ENCODE measurements around the gene SH3RF1. TPM values are rescaled to one million over a fixed set of nuclear protein-coding genes. Genes with fewer than 3 reads are reported as not detected.

Gene SH3RF1
- total RNA-seq, 1 donor from 2014 or later = 17.1 TPM

GRCh38 chr4:169229571-169230028, 41.2 kb downstream of the SH3RF1 start:
- no peak for TF ChIP-seq EZH2phosphoT487 (IDR thresholded peaks at IDR 0.05)
- TF ChIP-seq, protein P1, sequence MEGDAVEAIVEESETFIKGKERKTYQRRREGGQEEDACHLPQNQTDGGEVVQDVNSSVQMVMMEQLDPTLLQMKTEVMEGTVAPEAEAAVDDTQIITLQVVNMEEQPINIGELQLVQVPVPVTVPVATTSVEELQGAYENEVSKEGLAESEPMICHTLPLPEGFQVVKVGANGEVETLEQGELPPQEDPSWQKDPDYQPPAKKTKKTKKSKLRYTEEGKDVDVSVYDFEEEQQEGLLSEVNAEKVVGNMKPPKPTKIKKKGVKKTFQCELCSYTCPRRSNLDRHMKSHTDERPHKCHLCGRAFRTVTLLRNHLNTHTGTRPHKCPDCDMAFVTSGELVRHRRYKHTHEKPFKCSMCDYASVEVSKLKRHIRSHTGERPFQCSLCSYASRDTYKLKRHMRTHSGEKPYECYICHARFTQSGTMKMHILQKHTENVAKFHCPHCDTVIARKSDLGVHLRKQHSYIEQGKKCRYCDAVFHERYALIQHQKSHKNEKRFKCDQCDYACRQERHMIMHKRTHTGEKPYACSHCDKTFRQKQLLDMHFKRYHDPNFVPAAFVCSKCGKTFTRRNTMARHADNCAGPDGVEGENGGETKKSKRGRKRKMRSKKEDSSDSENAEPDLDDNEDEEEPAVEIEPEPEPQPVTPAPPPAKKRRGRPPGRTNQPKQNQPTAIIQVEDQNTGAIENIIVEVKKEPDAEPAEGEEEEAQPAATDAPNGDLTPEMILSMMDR (IDR thresholded peaks at IDR 0.05) = no peak
- no peak for TF ChIP-seq EZH2 (IDR thresholded peaks at IDR 0.05)
- Histone ChIP-seq H3K4me2 (no peak overlapping the region), H3K9me3 (ENCODE audit: low read depth) (no peaks in the 10 kb centered on the region), H3K36me3 (no peaks in the 10 kb centered on the region), H3K9ac (no peak overlapping the region), H3K27ac (no peak overlapping the region), H3K4me3 (no peak overlapping the region), H2AFZ (replicated peaks) (no peak overlapping the region), H3K27me3 (no peaks in the 10 kb centered on the region), H3F3A (ENCODE audit: low read depth) (no peaks in the 10 kb centered on the region), H4K20me1 (ENCODE audit: low read depth) (peaks cover 19% of the 10 kb centered on the region), H3K4me1 (peaks cover 10% of the 10 kb centered on the region), H3K79me2 (ENCODE audit: low read depth) (peaks cover 45% of the 10 kb centered on the region)
- H3K27ac Mint-ChIP-seq = no peak overlapping the region
- peaks cover 2% of the 10 kb centered on the region for H3K27me3 Mint-ChIP-seq (ENCODE audit: insufficient read depth, low read depth)
- peaks cover 2% of the 10 kb centered on the region for H3K9me3 Mint-ChIP-seq
- H3K36me3 Mint-ChIP-seq = peaks cover 1% of the 10 kb centered on the region
- DNase-seq (ENCODE audit: low spot score) = no peak
- peaks cover 5% of the 10 kb centered on the region for H3K4me1 Mint-ChIP-seq
- H3K4me3 Mint-ChIP-seq = no peak overlapping the region

GRCh38 chr4:169228076-169228475, 42.7 kb downstream of the SH3RF1 start:
- Mint-ChIP-seq H3K27ac (no peak overlapping the region), H3K36me3 (peaks cover 1% of the 10 kb centered on the region), H3K4me1 (peaks cover 3% of the 10 kb centered on the region), H3K9me3 (peaks cover 2% of the 10 kb centered on the region), H3K27me3 (ENCODE audit: insufficient read depth, low read depth) (peaks cover 2% of the 10 kb centered on the region), H3K4me3 (no peak overlapping the region)
- H3K9ac ChIP-seq = no peak overlapping the region
- no peak overlapping the region for H3K27ac ChIP-seq
- TF ChIP-seq EZH2phosphoT487 (IDR thresholded peaks at IDR 0.05) (no peak), EZH2 (IDR thresholded peaks at IDR 0.05) (no peak)
- TF ChIP-seq, protein P1 (IDR thresholded peaks at IDR 0.05) = no peak
- no peak overlapping the region for H2AFZ ChIP-seq (replicated peaks)
- no peaks in the 10 kb centered on the region for H3K9me3 ChIP-seq (ENCODE audit: low read depth)
- H3K79me2 ChIP-seq (ENCODE audit: low read depth) = peaks cover 31% of the 10 kb centered on the region
- no peaks in the 10 kb centered on the region for H3F3A ChIP-seq (ENCODE audit: low read depth)
- no peaks in the 10 kb centered on the region for H3K27me3 ChIP-seq
- peaks cover 6% of the 10 kb centered on the region for H3K4me1 ChIP-seq
- no peak for DNase-seq (ENCODE audit: low spot score)
- peaks cover 13% of the 10 kb centered on the region for H4K20me1 ChIP-seq (ENCODE audit: low read depth)
- H3K4me3 ChIP-seq = no peak overlapping the region
- H3K36me3 ChIP-seq = no peaks in the 10 kb centered on the region
- no peak overlapping the region for H3K4me2 ChIP-seq

DNA sequence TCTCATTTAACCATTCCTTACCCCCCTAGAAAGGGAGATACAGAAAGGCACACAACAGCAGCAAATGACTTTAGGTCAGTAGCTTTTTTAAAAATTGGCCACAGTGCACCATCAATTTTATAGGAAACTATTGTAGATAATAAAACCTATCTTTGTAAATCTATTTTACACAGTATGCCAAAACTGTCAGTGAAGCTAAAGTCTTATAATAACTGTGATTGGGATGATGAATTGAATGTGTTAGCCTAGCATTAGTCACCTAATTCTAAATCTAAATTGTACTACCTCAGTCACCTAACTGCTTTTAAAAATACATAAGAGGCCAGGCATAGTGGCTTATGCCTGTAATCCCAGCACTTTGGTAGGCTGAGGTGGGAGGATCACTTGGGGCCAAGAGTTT, 44.2 kb downstream of the SH3RF1 start:
- Mint-ChIP-seq H3K4me3 (no peak overlapping the region), H3K27ac (no peak overlapping the region), H3K4me1 (peaks cover 3% of the 10 kb centered on the region), H3K27me3 (ENCODE audit: insufficient read depth, low read depth) (peaks cover 2% of the 10 kb centered on the region), H3K36me3 (peaks cover under 1% of the 10 kb centered on the region), H3K9me3 (peaks cover 2% of the 10 kb centered on the region)
- Histone ChIP-seq H3K4me3 (no peak overlapping the region), H4K20me1 (ENCODE audit: low read depth) (peaks cover 9% of the 10 kb centered on the region), H3K27ac (no peak overlapping the region), H3K4me1 (peaks cover 8% of the 10 kb centered on the region), H3K9ac (no peak overlapping the region), H3K79me2 (ENCODE audit: low read depth) (peaks cover 30% of the 10 kb centered on the region), H3K9me3 (ENCODE audit: low read depth) (no peaks in the 10 kb centered on the region), H2AFZ (replicated peaks) (no peak overlapping the region), H3K4me2 (no peak overlapping the region), H3K27me3 (no peaks in the 10 kb centered on the region), H3K36me3 (no peaks in the 10 kb centered on the region), H3F3A (ENCODE audit: low read depth) (no peaks in the 10 kb centered on the region)
- no peak for DNase-seq (ENCODE audit: low spot score)
- TF ChIP-seq EZH2 (IDR thresholded peaks at IDR 0.05) (no peak), EZH2phosphoT487 (IDR thresholded peaks at IDR 0.05) (no peak)
- TF ChIP-seq, protein P1 (IDR thresholded peaks at IDR 0.05) = no peak

Data from neural progenitor cell (in vitro differentiated cells).